ENCODE results near the gene UBASH3B.

The UBASH3B gene

GRCh38 chr11:122791836-122792235 lies 136.3 kb downstream of the UBASH3B start:
- in situ Hi-C loops (cut with MboI; ENCODE audit: low pct_unique_long_range_greater_than_20kb, low sequenced_read_pairs) = no loop called here
- DNase-seq = no peak

- in situ Hi-C loops (cut with MboI; ENCODE audit: low pct_unique_long_range_greater_than_20kb, low sequenced_read_pairs) = no loop called here
- no peak for DNase-seq
Measured at GRCh38 chr11:122793515-122793914, 138.0 kb downstream of the UBASH3B start.

GRCh38 chr11:122795307-122795706 lies 139.8 kb downstream of the UBASH3B start:
- no peak for DNase-seq
- in situ Hi-C loops (cut with MboI; ENCODE audit: low pct_unique_long_range_greater_than_20kb, low sequenced_read_pairs) = no loop called here

- in situ Hi-C loops (cut with MboI; ENCODE audit: low pct_unique_long_range_greater_than_20kb, low sequenced_read_pairs) = no loop called here
- peak; percentile 65 for DNase-seq
Measured at GRCh38 chr11:122796128-122796717, 140.7 kb downstream of the UBASH3B start.

- no peak for DNase-seq
- in situ Hi-C loops (cut with MboI; ENCODE audit: low pct_unique_long_range_greater_than_20kb, low sequenced_read_pairs) = no loop called here
Measured at GRCh38 chr11:122797651-122798050, 142.1 kb downstream of the UBASH3B start.

- DNase-seq = no peak
- in situ Hi-C loops (cut with MboI; ENCODE audit: low pct_unique_long_range_greater_than_20kb, low sequenced_read_pairs) = no loop called here
Measured at GRCh38 chr11:122799406-122800105, 144.0 kb downstream of the UBASH3B start.

- in situ Hi-C loops (cut with MboI; ENCODE audit: low pct_unique_long_range_greater_than_20kb, low sequenced_read_pairs) = no loop called here
- DNase-seq = no peak
Measured at GRCh38 chr11:122802876-122803275, 147.4 kb downstream of the UBASH3B start.

- in situ Hi-C loops (cut with MboI; ENCODE audit: low pct_unique_long_range_greater_than_20kb, low sequenced_read_pairs) = no loop called here
- no peak for DNase-seq
Measured at GRCh38 chr11:122803306-122803705, 147.8 kb downstream of the UBASH3B start.

- in situ Hi-C loops (cut with MboI; ENCODE audit: low pct_unique_long_range_greater_than_20kb, low sequenced_read_pairs) = no loop called here
- no peak for DNase-seq
Measured at GRCh38 chr11:122803716-122804115, 148.2 kb downstream of the UBASH3B start.

- no peak for DNase-seq
Measured at GRCh38 chr11:122804161-122804560, 148.6 kb downstream of the UBASH3B start.

GRCh38 chr11:122804796-122805195 lies 149.3 kb downstream of the UBASH3B start:
- in situ Hi-C loops (cut with MboI; ENCODE audit: low pct_unique_long_range_greater_than_20kb, low sequenced_read_pairs) = no loop called here
- no peak for DNase-seq

More at GRCh38 chr11:122804161-122804560, 148.6 kb downstream of the UBASH3B start:
- in situ Hi-C loops (cut with MboI; ENCODE audit: low pct_unique_long_range_greater_than_20kb, low sequenced_read_pairs) = no loop called here

GRCh38 chr11:122807731-122808477 lies 152.4 kb downstream of the UBASH3B start:
- in situ Hi-C loops (cut with MboI; ENCODE audit: low pct_unique_long_range_greater_than_20kb, low sequenced_read_pairs) = no loop called here
- DNase-seq = no peak

GRCh38 chr11:122808478-122808869 lies 153.0 kb downstream of the UBASH3B start:
- in situ Hi-C loops (cut with MboI; ENCODE audit: low pct_unique_long_range_greater_than_20kb, low sequenced_read_pairs) = no loop called here
- DNase-seq = peak; percentile 90

- no peak for DNase-seq
- in situ Hi-C loops (cut with MboI; ENCODE audit: low pct_unique_long_range_greater_than_20kb, low sequenced_read_pairs) = no loop called here
Measured at GRCh38 chr11:122809866-122810265, 154.3 kb downstream of the UBASH3B start.

- in situ Hi-C loops (cut with MboI; ENCODE audit: low pct_unique_long_range_greater_than_20kb, low sequenced_read_pairs) = no loop called here
- DNase-seq = no peak
Measured at GRCh38 chr11:122811721-122812120, 156.2 kb downstream of the UBASH3B start.

- in situ Hi-C loops (cut with MboI; ENCODE audit: low pct_unique_long_range_greater_than_20kb, low sequenced_read_pairs) = no loop called here
- DNase-seq = no peak
Measured at GRCh38 chr11:122812638-122813037, 157.1 kb downstream of the UBASH3B start.

GRCh38 chr11:122813176-122813893 lies 157.8 kb downstream of the UBASH3B start:
- no peak for DNase-seq

GRCh38 chr11:122813894-122814270 lies 158.4 kb downstream of the UBASH3B start:
- no peak for DNase-seq
- in situ Hi-C loops (cut with MboI; ENCODE audit: low pct_unique_long_range_greater_than_20kb, low sequenced_read_pairs) = no loop called here

More at GRCh38 chr11:122813176-122813893, 157.8 kb downstream of the UBASH3B start:
- in situ Hi-C loops (cut with MboI; ENCODE audit: low pct_unique_long_range_greater_than_20kb, low sequenced_read_pairs) = no loop called here

- no peak for DNase-seq
- in situ Hi-C loops (cut with MboI; ENCODE audit: low pct_unique_long_range_greater_than_20kb, low sequenced_read_pairs) = no loop called here
Measured at GRCh38 chr11:122814401-122814800, 158.9 kb downstream of the UBASH3B start.

- in situ Hi-C loops (cut with MboI; ENCODE audit: low pct_unique_long_range_greater_than_20kb, low sequenced_read_pairs) = no loop called here
- DNase-seq = no peak
Measured at GRCh38 chr11:122815900-122816299, 160.4 kb downstream of the UBASH3B start.

All from KBM-7 (cell line).